Measurements from ENCODE around the gene ZNF536.
"Not testable (repeated sequence)": the region's sequence is repeated elsewhere in the genome, so short reads cannot be mapped to it uniquely, and the experiment has no call there.

The ZNF536 gene

DNA sequence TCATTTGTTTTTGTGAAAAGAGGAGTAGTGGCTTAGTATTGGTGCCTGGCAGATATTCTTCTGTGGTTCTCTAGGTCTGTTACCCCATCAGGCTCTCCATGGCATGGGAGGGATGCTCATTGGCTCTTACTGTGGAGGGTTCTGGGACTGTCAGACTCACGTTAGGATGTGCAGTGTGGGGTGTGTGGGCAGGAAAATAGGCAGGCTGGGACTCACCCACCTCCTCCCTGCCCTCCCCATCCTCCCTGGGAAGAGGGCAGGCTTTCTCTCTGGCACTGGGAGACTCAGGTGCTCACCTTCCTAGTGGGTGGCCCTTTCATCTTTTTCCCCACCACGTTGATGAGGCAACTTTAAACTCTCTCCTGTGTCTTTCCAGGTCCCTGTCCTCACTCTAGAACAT lies 44.2 kb downstream of the ZNF536 start:
- no peaks in the 10 kb centered on the region for H3K4me1 ChIP-seq
- no peaks in the 10 kb centered on the region for H3K27me3 ChIP-seq (ENCODE audit: control insufficient read depth, insufficient read depth, low read length)
- no peaks in the 10 kb centered on the region for H3K9me3 ChIP-seq (ENCODE audit: control insufficient read depth, low read length)
- no peaks in the 10 kb centered on the region for H3K36me3 ChIP-seq (ENCODE audit: control insufficient read depth, insufficient read depth, low read length)
- no peak overlapping the region for H3K9ac ChIP-seq
- H3K4me3 ChIP-seq (ENCODE audit: low read depth, low read length): no peak overlapping the region
- H3K4me2 ChIP-seq (ENCODE audit: low read length): no peak overlapping the region
- TF ChIP-seq, protein P1, sequence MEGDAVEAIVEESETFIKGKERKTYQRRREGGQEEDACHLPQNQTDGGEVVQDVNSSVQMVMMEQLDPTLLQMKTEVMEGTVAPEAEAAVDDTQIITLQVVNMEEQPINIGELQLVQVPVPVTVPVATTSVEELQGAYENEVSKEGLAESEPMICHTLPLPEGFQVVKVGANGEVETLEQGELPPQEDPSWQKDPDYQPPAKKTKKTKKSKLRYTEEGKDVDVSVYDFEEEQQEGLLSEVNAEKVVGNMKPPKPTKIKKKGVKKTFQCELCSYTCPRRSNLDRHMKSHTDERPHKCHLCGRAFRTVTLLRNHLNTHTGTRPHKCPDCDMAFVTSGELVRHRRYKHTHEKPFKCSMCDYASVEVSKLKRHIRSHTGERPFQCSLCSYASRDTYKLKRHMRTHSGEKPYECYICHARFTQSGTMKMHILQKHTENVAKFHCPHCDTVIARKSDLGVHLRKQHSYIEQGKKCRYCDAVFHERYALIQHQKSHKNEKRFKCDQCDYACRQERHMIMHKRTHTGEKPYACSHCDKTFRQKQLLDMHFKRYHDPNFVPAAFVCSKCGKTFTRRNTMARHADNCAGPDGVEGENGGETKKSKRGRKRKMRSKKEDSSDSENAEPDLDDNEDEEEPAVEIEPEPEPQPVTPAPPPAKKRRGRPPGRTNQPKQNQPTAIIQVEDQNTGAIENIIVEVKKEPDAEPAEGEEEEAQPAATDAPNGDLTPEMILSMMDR (IDR thresholded peaks at IDR 0.05): no peak
- H3K27ac ChIP-seq: no peak overlapping the region
- H3K79me2 ChIP-seq: no peaks in the 10 kb centered on the region
- H2AFZ ChIP-seq: no peak overlapping the region

DNA sequence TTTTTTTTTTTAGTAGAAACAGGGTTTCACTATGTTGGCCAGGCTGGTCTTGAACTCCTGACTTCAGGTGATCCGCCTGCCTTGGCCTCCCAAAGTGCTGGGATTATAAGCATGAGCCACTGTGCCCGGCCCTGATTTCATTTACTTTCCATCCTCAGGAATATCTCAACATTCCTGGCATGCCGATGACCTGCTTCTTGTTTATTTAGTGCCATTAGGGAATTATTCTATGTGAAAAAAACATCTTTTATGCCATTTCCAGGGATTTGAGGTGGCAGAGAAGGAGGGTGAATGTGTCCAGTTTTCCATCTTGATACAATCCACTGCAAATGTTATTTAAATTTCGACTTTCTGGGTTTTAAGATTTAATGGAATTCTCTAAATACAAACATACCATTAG lies 45.0 kb downstream of the ZNF536 start:
- not testable (repeated sequence) for H3K27me3 ChIP-seq (ENCODE audit: control insufficient read depth, insufficient read depth, low read length); H3K4me1 ChIP-seq; H3K9ac ChIP-seq; H3K4me2 ChIP-seq (ENCODE audit: low read length); H2AFZ ChIP-seq; H3K79me2 ChIP-seq; H3K4me3 ChIP-seq (ENCODE audit: low read depth, low read length); H3K27ac ChIP-seq; H3K36me3 ChIP-seq (ENCODE audit: control insufficient read depth, insufficient read depth, low read length); H3K9me3 ChIP-seq (ENCODE audit: control insufficient read depth, low read length)

DNA sequence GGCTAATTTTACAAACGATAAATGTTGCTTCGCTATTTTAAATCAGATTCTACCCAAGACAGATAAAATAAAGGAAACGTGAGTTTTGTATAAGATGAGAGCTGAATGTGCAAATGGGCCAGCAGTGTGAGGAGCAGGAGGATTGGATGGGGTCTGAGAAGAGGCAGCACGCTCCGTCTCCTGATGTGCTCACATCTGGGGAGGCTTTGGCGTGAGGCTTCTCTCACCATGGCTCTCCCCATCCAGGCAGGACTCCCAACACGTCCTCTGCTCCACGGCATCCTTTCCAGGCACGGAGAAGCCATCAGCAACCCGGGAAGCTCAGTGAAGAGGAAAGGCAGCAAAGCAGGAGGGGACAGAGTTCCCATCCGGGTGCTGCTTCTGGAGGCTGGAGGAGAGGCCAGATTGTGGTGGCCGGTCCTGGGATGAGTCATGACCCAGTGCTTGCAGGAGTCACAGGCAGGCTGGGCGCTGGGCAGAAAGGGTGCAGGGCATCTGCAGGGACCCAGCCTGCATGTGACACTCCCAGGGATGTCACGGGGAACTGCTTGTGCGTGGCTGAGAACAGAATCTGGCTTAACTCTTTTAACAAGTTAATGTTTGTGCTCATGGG lies 47.5 kb downstream of the ZNF536 start:
- TF ChIP-seq, protein P1 (IDR thresholded peaks at IDR 0.05): no peak
- no peaks in the 10 kb centered on the region for H3K27me3 ChIP-seq (ENCODE audit: control insufficient read depth, insufficient read depth, low read length)
- no peaks in the 10 kb centered on the region for H3K79me2 ChIP-seq
- H3K9ac ChIP-seq: no peak overlapping the region
- no peak overlapping the region for H3K4me3 ChIP-seq (ENCODE audit: low read depth, low read length)
- H3K36me3 ChIP-seq (ENCODE audit: control insufficient read depth, insufficient read depth, low read length): no peaks in the 10 kb centered on the region
- no peak overlapping the region for H3K4me2 ChIP-seq (ENCODE audit: low read length)
- no peak overlapping the region for H2AFZ ChIP-seq
- H3K9me3 ChIP-seq (ENCODE audit: control insufficient read depth, low read length): no peaks in the 10 kb centered on the region
- H3K27ac ChIP-seq: no peak overlapping the region
- H3K4me1 ChIP-seq: no peaks in the 10 kb centered on the region

DNA sequence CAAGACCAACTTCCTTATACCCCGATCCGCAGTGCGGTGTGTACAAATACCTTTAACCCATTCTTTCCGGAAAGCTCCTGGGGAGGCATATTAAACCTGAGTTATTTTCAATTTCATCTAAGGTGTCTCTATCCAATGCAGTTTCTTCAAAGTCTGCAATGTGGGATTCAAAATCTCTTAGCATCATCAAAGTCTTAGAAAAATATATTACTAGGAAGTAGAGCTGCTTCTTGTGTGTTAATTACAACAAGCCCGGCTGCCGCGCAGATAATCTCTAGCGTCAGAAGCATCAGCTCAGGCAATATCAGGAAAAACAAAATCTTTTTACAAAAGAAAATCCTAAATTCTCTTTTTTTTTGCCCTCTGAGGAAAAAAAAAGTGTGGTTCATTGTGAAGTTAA lies 48.1 kb downstream of the ZNF536 start:
- Histone ChIP-seq H3K4me1 (no peaks in the 10 kb centered on the region), H3K27ac (no peak overlapping the region), H3K9me3 (ENCODE audit: control insufficient read depth, low read length) (no peaks in the 10 kb centered on the region), H3K36me3 (ENCODE audit: control insufficient read depth, insufficient read depth, low read length) (no peaks in the 10 kb centered on the region), H3K27me3 (ENCODE audit: control insufficient read depth, insufficient read depth, low read length) (no peaks in the 10 kb centered on the region), H3K79me2 (no peaks in the 10 kb centered on the region), H2AFZ (no peak overlapping the region), H3K4me2 (ENCODE audit: low read length) (no peak overlapping the region), H3K9ac (no peak overlapping the region), H3K4me3 (ENCODE audit: low read depth, low read length) (no peak overlapping the region)
- TF ChIP-seq, protein P1 (IDR thresholded peaks at IDR 0.05): no peak

DNA sequence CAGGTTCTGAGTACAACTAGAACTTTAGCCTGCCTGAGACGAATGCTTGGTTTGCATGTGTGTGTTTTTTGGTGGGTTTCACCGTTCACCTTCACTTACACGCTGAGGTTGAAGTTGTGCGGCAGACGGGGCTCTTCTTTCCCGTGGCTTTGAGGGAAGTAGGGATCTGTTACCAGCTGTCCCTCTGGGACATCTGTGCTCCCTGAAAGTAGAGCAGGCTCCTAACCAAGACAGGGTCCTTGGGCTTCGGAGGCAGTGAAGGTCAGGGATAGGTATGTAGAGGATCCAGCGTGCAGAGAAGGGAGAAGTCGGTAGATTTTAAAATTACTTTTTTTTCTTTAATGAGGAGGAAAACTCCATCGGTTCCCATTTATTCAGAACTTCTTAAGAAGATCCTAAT lies 48.7 kb downstream of the ZNF536 start:
- Histone ChIP-seq H3K9ac (no peak overlapping the region), H3K4me2 (ENCODE audit: low read length) (no peak overlapping the region), H3K36me3 (ENCODE audit: control insufficient read depth, insufficient read depth, low read length) (no peaks in the 10 kb centered on the region), H3K79me2 (no peaks in the 10 kb centered on the region), H3K9me3 (ENCODE audit: control insufficient read depth, low read length) (no peaks in the 10 kb centered on the region), H3K27ac (no peak overlapping the region), H2AFZ (no peak overlapping the region), H3K4me1 (no peaks in the 10 kb centered on the region), H3K4me3 (ENCODE audit: low read depth, low read length) (no peak overlapping the region), H3K27me3 (ENCODE audit: control insufficient read depth, insufficient read depth, low read length) (no peaks in the 10 kb centered on the region)
- TF ChIP-seq, protein P1 (IDR thresholded peaks at IDR 0.05): no peak

Measured in parathyroid adenoma (tissue), 2 donors.